Measurements from ENCODE around the gene PGLYRP4.
"Not testable (repeated sequence)": the region's sequence is repeated elsewhere in the genome, so short reads cannot be mapped to it uniquely, and the experiment has no call there.

The PGLYRP4 gene

DNA sequence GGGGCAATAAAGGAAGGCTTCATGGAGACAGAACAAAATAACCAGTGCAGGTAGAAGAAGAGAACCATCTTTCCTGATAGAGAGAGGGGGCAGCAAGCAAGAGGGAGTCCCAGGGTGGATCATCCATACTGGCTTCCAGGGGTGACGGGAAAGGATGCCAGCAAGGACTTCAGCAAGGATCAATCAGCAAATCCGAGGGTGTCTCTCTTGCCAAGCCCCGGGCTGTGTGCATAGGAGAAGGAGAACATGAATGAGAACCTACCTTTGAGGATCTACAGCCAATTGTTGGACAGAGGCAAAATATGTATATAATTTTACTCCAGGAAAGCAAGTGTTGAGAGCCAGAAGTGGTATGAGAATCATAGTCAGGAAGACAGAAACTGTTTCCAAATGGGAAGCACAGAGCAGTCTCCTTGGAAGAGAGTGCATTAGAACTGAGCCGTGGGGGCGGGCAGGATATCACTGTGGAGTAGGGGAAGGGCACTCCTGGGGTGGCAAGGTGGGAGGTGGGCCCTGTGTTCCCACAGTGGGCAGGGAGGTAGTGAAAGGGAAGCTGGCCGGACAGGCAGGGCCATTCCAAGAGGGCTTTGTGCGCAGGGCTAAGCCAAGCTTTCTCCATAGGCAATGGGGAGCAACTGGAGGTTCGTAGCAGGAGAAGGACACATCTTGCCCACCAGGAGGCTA lies 7.9 kb upstream of the PGLYRP4 start:
- DNase-seq (ENCODE audit: low read depth) = no peak

DNA sequence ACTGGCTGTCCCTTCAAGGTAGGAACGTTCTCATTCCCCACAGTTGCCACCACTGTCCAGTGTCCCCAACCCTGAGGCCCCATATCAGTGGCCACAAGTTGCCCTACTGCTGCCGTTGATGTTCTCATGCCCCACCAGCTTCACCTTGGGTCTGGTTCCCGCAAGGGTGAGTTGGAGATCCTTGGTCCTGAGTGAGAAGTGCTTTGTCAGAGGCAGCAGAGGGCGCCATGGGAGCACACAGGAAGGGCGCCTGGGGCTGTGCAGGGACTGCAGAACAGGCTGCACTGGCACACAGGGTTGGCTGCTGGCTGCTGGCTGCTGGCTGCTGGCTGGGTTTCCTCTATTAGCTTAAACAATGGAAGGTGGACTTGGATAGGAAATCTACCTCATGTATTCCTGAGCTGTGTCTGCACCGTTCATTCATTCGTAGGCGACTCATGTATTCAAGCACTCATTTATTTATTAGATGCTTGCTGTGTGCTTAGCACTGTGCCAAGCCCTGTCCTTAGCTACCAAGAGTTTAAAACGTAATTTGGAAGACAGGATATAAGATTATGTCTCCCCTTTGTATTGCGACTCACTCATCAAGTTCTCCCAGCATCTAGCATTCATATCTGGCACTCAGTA lies 6.9 kb upstream of the PGLYRP4 start:
- peak; percentile 27 for DNase-seq (ENCODE audit: low read depth)

DNA sequence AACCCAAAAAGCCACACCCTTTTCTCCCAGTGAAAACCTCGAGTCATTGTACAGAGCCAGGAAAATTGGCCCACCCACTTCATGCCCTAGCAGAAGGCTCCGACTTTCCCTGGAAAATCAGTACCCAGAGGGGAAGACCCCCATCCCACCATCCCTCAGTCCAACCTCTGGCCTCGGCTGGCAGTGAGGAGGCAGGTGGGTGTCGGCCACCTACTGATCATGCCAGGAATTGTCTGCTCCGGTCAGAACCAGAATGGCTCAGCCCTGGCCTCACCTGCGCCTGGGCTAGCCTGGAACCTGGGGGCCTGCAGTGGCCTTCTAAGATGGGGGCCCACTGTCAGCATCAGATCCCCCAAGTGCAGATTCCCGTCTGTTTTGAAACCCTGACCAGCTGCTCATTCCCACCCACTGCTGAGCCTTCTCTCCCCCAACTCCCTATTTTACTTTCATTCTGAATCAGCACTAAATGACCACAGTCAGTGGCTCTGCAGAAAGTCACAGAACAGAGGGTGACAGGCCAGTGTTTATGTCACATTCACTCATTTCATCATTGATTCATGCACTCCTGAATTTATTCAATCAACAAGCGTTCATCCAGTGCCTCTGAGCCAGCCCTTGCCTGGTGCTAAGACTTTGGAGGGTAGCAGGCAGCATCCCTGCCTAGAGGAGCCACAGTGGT lies 6.0 kb upstream of the PGLYRP4 start:
- DNase-seq (ENCODE audit: low read depth) = no peak

- no peak for DNase-seq (ENCODE audit: low read depth)
These were observed 4.7 kb upstream of the PGLYRP4 start for GRCh38 chr1:153353226-153353947.

- DNase-seq (ENCODE audit: low read depth) = peak; percentile 52
These were observed 3.9 kb upstream of the PGLYRP4 start for GRCh38 chr1:153352523-153352922.

GRCh38 chr1:153350321-153350957 lies 1.8 kb upstream of the PGLYRP4 start:
- no peak for DNase-seq (ENCODE audit: low read depth)

GRCh38 chr1:153349363-153350320 lies 1.0 kb upstream of the PGLYRP4 start:
- DNase-seq (ENCODE audit: low read depth) = no peak

- no peak for DNase-seq (ENCODE audit: low read depth)
These were observed 785 bp downstream of the PGLYRP4 start for GRCh38 chr1:153347856-153348255.

- not testable (repeated sequence) for DNase-seq (ENCODE audit: low read depth)
These were observed 1.6 kb downstream of the PGLYRP4 start for GRCh38 chr1:153347049-153347448.

- DNase-seq (ENCODE audit: low read depth) = no peak
These were observed 2.4 kb downstream of the PGLYRP4 start for GRCh38 chr1:153346077-153346723.

DNA sequence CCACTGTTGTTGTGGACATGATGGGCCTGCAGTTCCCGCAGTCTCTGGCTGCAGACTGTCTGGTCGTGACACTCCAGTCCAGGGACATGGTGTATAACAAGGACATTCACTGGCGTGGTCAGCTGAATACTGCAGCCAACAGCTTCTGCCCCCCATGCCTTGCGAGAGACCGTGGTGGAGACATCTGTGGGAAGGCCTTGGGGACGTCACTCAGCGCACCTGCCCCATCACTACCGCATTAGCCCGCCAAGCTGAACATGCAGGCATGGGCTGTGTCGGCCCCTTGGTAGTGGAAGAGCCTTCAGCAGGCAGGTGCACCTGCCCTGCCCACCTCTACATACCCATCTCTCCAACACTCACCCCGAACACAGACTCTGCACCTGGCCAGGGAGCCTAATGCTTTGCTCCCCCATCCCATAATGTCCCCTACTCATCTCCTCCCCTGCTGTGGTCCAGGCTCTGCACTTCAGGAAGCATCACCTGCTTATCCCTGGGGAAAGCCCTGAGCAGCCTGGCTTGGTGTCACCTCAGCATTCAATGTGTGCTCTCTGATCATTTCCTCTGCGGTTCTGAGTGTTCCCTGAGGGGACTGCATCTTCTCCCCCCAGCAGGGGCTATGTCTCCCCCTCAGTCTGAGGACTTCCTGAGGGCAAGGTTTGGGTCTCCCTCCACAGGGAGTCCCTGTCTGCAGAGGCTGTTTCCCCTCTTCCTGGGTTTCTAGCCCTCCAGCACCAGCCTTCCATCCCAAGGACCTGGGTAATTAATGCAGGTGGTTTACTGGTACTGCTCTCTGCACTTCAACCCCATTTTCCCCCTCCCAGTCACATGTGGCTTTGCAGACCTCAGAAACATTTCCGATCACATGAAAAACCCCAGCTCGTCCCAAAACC lies 3.2 kb downstream of the PGLYRP4 start:
- DNase-seq (ENCODE audit: low read depth) = no peak

DNA sequence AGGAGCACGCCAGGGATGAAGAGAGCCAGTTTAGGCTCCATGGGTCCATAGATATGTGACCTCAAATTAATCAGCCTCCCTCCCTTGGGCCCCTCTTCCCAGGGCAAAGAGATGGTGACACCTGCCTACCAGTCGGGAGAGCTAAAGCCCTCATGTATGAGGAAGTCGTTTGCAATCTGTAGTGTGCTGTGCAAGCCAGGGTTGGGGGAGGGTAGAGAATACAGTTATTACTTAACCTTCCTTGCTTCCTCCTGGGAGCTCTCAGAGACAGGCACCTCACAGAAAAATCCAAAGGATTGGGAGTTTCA lies 4.0 kb downstream of the PGLYRP4 start:
- DNase-seq (ENCODE audit: low read depth) = no peak

DNA sequence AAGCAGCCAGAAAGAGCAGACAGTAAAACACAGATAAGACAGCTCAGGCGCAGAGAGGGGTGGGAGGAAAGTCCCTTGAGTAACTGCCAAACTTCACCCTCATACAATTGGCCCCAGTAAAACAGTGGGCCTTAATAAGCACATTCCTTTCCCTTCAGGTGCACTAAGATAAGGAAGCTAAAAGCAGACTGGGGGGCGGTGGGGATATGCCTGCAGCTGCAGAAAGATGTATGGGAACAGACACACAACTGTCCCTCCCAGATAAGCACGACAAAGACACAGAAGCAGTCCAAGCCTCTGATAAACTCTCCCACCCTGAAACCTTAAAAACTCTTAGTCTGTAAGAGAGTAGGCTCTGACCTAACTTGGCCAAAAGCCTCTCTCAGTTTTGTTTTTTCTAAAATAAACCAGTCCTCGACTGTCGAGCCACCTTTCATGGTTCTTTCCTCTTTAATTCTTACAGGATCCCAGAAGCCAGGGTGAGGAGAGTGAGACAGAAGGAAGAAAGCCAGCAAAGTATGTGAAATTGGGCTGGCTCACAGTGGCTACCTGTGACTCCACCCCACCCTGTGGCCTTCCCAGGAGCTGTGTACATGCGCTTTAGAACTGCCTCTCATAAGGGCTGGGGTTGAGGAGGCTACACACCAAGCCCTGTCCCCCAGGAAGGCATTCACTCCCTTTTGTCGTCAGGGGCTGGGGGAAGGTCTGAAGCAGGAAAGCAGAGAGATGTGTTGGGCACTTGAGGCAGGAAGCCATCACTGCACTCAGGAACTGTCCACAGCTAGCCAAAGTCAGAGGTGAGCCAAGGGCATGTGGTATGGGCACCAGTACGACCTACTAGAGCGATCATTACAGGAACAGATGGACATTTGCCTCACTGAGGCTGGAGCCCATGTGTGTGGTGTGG lies 4.6 kb downstream of the PGLYRP4 start:
- DNase-seq (ENCODE audit: low read depth) = no peak

GRCh38 chr1:153343040-153343681 lies 5.5 kb downstream of the PGLYRP4 start:
- no peak for DNase-seq (ENCODE audit: low read depth)

DNA sequence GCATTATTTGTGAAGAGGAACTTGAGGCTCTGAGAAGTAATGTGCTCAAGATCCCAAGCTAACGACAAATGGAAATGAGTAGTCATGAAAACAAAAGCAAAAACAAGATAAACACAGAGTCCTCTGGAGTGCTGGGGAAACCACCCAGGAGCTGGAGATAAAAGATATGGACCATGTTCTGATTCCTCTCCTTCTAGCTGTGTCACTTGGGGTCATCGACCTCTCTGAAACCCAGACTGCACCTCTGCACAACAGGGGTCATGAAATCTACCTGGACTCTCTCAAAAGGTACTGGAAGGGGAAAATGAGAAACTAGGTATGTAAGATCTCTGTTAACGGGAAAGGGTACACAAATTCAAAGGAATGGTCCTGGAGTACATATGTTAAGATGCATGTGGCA lies 6.5 kb downstream of the PGLYRP4 start:
- DNase-seq (ENCODE audit: low read depth) = no peak

DNA sequence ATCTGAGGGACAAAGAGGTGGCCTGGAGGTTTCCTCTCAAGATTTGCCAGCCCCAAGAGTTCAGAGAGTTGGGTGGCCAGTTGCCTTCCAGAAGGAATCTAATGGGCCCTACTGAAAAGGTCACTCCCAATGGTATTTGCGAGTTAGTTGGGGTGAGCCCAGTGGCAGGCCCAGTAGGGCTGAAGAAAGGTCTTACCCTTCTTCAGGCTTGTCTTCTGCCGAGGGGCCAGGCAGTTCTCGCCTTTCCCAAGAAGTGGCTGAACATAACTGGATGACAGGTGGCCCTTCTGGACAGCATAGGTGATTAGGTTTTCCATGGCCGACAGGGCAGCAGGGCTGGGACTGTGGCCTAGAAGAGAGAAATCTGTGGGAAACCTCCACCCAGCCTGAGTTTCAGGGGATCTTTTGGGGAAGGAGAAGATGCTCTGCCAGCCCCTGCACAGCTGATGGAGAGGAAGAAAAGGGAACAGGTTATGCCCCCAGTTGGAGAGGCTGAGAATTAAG lies 7.2 kb downstream of the PGLYRP4 start:
- no peak for DNase-seq (ENCODE audit: low read depth)

DNA sequence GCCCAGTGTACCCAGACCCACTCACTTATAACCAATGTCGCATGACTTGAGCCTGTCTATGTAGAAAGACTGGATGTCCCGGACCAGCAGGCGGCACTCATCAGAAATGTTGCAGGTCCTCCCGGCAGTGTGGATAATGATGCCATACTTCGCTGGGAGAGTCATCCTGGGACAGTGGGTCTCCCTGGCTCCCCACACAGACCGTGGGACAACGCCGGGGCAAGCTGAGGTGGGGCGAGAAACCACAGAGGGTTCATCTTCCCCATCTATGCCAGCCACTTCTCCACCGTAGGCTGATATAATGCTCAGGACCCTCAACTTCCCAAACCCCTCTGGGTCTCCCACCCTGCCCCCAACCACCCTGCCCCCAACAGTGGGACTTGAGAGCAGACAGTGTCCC lies 8.3 kb downstream of the PGLYRP4 start:
- no peak for DNase-seq (ENCODE audit: low read depth)

- DNase-seq (ENCODE audit: low read depth) = no peak
These were observed 8.8 kb downstream of the PGLYRP4 start for GRCh38 chr1:153339802-153340201.

Measured in activated T-cell treated with anti-CD3 and anti-CD28 coated beads for 24 hours (primary cell).